ENCODE data around the gene GGNBP2. TPM values are rescaled to one million over a fixed set of nuclear protein-coding genes. Genes with fewer than 3 reads are reported as not detected.
"Not testable (repeated sequence)": the region's sequence is repeated elsewhere in the genome, so short reads cannot be mapped to it uniquely, and the experiment has no call there.

GGNBP2 gene
- total RNA-seq, 1 donor from 2014 or later = 45.5 TPM

- no peak for DNase-seq (ENCODE audit: extremely low read depth, low read depth, low spot score)
Observed at GRCh38 chr17:36599546-36600250, 55.0 kb downstream of the GGNBP2 start.

- DNase-seq (ENCODE audit: extremely low read depth, low read depth, low spot score) = no peak
Observed at GRCh38 chr17:36600465-36600864, 55.7 kb downstream of the GGNBP2 start.

- DNase-seq (ENCODE audit: extremely low read depth, low read depth, low spot score) = no peak
Observed at GRCh38 chr17:36600936-36601302, 56.2 kb downstream of the GGNBP2 start.

GRCh38 chr17:36601303-36602029 lies 56.7 kb downstream of the GGNBP2 start, which contains the start of gene MRM1:
Gene MRM1, plus strand, starts transcription at chr17:36601583. Its CDS starts 228 bp downstream, at chr17:36601811.
- DNase-seq (ENCODE audit: extremely low read depth, low read depth, low spot score) = peak; percentile 55

GRCh38 chr17:36602030-36602748 lies 57.5 kb downstream of the GGNBP2 start:
- DNase-seq (ENCODE audit: extremely low read depth, low read depth, low spot score) = no peak

GRCh38 chr17:36602924-36603384 lies 58.2 kb downstream of the GGNBP2 start:
- DNase-seq (ENCODE audit: extremely low read depth, low read depth, low spot score) = no peak

- DNase-seq (ENCODE audit: extremely low read depth, low read depth, low spot score) = not testable (repeated sequence)
Observed at GRCh38 chr17:36605028-36605427, 60.3 kb downstream of the GGNBP2 start.

GRCh38 chr17:36608280-36608679 lies 63.6 kb downstream of the GGNBP2 start:
- DNase-seq (ENCODE audit: extremely low read depth, low read depth, low spot score) = no peak

GRCh38 chr17:36608794-36609497 lies 64.2 kb downstream of the GGNBP2 start:
- DNase-seq (ENCODE audit: extremely low read depth, low read depth, low spot score) = no peak

- no peak for DNase-seq (ENCODE audit: extremely low read depth, low read depth, low spot score)
Observed at GRCh38 chr17:36609498-36609862, 64.8 kb downstream of the GGNBP2 start.

GRCh38 chr17:36610474-36610873 lies 65.8 kb downstream of the GGNBP2 start:
- no peak for DNase-seq (ENCODE audit: extremely low read depth, low read depth, low spot score)

GRCh38 chr17:36611345-36612072 lies 66.8 kb downstream of the GGNBP2 start:
- no peak for DNase-seq (ENCODE audit: extremely low read depth, low read depth, low spot score)

GRCh38 chr17:36612323-36612722 lies 67.6 kb downstream of the GGNBP2 start:
- DNase-seq (ENCODE audit: extremely low read depth, low read depth, low spot score) = no peak

- no peak for DNase-seq (ENCODE audit: extremely low read depth, low read depth, low spot score)
Observed at GRCh38 chr17:36613155-36613554, 68.4 kb downstream of the GGNBP2 start.

- DNase-seq (ENCODE audit: extremely low read depth, low read depth, low spot score) = no peak
Observed at GRCh38 chr17:36614081-36614480, 69.4 kb downstream of the GGNBP2 start.

GRCh38 chr17:36614933-36615332 lies 70.2 kb downstream of the GGNBP2 start:
- DNase-seq (ENCODE audit: extremely low read depth, low read depth, low spot score) = no peak

- no peak for DNase-seq (ENCODE audit: extremely low read depth, low read depth, low spot score)
Observed at GRCh38 chr17:36616061-36617029, 71.6 kb downstream of the GGNBP2 start.

GRCh38 chr17:36617773-36618172 lies 73.1 kb downstream of the GGNBP2 start:
- DNase-seq (ENCODE audit: extremely low read depth, low read depth, low spot score) = no peak

GRCh38 chr17:36623281-36623680 lies 78.6 kb downstream of the GGNBP2 start:
- DNase-seq (ENCODE audit: extremely low read depth, low read depth, low spot score) = no peak

All from glomerular endothelial cell (primary cell).